Measurements from ENCODE around the gene EXD3. TPM values are rescaled to one million over a fixed set of nuclear protein-coding genes. Genes with fewer than 3 reads are reported as not detected.

EXD3 gene
- total and polyA plus RNA-seq, 9 of the 15 experiments (the other 6 are each of a cell fraction or from before 2014, with no cell fraction given): 0.29 to 12.5 (median 3.9) TPM

DNA sequence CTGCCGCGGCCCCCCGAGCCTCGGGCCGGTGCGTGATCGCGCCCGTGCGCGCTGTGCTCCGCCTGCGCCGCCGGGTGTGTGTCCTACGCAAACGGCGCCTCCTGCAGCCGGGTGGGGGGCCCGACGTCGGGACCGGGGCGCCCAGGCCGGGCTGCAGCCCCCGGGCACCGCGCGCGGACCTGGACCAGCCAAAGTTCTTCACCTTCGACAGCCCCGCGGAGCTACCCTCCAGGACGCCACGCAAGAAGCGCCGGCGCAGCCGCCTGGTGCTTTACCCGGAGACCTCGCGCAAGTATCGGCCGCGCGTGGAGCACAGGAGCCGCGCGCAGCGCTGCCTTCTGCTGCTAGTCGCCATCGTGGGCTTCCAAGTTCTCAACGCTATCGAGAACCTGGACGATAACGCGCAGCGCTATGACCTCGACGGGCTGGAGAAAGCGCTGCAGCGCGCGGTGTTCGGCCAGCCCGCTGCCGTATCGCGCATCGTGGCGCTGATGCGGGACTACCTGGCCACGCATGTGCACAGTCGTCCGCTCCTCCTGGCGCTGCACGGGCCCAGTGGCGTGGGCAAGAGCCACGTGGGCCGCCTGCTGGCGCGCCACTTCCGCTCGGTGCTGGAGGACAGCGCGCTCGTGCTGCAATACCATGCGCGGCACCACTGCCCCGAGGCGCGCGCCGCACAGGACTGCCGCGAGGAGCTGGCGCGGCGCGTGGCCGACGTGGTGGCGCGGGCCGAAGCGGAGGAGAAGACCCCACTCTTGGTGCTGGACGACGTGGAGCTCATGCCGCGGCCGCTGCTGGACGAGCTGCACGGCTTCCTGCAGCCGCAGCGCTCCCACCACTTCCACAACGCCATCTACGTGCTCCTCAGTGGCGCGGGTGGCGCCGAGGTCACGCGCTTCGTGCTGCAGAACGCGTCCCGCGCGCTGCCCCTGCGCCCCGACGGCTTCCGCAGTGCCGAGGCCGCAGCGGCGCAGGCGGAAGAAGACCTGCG is 143.9 kb downstream of the EXD3 start (continued):
- peak; percentile 99 for TF ChIP-seq ZBTB33 (CRISPR knock-in tag; IDR thresholded peaks at IDR 0.05)
- TF ChIP-seq PHF21A (IDR thresholded peaks at IDR 0.05; ENCODE audit: borderline replicate concordance, low read depth): no peak
- peak; percentile 96 for TF ChIP-seq HNRNPLL (IDR thresholded peaks at IDR 0.05; ENCODE audit: low read depth, low read length, poor library complexity, severe bottlenecking)
- TF ChIP-seq NELFE (IDR thresholded peaks at IDR 0.05; ENCODE audit: insufficient read depth, insufficient read length): no peak
- TF ChIP-seq, protein P1, sequence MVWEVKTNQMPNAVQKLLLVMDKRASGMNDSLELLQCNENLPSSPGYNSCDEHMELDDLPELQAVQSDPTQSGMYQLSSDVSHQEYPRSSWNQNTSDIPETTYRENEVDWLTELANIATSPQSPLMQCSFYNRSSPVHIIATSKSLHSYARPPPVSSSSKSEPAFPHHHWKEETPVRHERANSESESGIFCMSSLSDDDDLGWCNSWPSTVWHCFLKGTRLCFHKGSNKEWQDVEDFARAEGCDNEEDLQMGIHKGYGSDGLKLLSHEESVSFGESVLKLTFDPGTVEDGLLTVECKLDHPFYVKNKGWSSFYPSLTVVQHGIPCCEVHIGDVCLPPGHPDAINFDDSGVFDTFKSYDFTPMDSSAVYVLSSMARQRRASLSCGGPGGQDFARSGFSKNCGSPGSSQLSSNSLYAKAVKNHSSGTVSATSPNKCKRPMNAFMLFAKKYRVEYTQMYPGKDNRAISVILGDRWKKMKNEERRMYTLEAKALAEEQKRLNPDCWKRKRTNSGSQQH (CRISPR knock-in tag; IDR thresholded peaks at IDR 0.05): no peak
- no peak for TF ChIP-seq SMARCA4 (IDR thresholded peaks at IDR 0.05)
- TF ChIP-seq BRD9 (IDR thresholded peaks at IDR 0.05; ENCODE audit: low read depth, partially characterized antibody): no peak
- no peak for TF ChIP-seq CTCF (IDR thresholded peaks at IDR 0.05 in 2 of 3, conservative IDR thresholded peaks at IDR 0.05 in 1 of 3; ENCODE audit: insufficient read depth in 2 of 3, low read depth in 1 of 3, low read length in 3 of 3)
- no peak for TF ChIP-seq RBM34 (IDR thresholded peaks at IDR 0.05; ENCODE audit: borderline replicate concordance, insufficient read depth, low read length)
- no peak for TF ChIP-seq IRF2 (CRISPR knock-in tag; IDR thresholded peaks at IDR 0.05)
- no peak for TF ChIP-seq SNRNP70 (optimal IDR thresholded peaks at IDR 0.05; ENCODE audit: low read depth, low read length)
- peak; percentile 9 for TF ChIP-seq CCNT2 (IDR thresholded peaks at IDR 0.05; ENCODE audit: borderline replicate concordance, extremely low read depth, insufficient read length, low read depth, low read length)
- TF ChIP-seq ZNF140 (CRISPR knock-in tag; IDR thresholded peaks at IDR 0.05): no peak
- TF ChIP-seq NFRKB (IDR thresholded peaks at IDR 0.05; ENCODE audit: low read depth): no peak
- no peak for TF ChIP-seq E2F1 (CRISPR knock-in tag; IDR thresholded peaks at IDR 0.05)
- TF ChIP-seq GATAD2B (IDR thresholded peaks at IDR 0.05; ENCODE audit: borderline replicate concordance): 0 out of 2 replicates have a peak, but pooled peaks have one; percentile 24
- TF ChIP-seq ETS2 (tag; IDR thresholded peaks at IDR 0.05; ENCODE audit: borderline replicate concordance, poor library complexity, severe bottlenecking): no peak
- TF ChIP-seq ARID2 (IDR thresholded peaks at IDR 0.05): no peak
- TF ChIP-seq CHD2 (IDR thresholded peaks at IDR 0.05; ENCODE audit: low read depth, low read length): no peak
- TF ChIP-seq ZNF830 (CRISPR knock-in tag; IDR thresholded peaks at IDR 0.05): no peak
- TF ChIP-seq ATF7 (IDR thresholded peaks at IDR 0.05): no peak
